Subcutaneous adipose tissue (tissue), 4 donors: Measurements from ENCODE around the gene IPO13. TPM values are rescaled to one million over a fixed set of nuclear protein-coding genes. Genes with fewer than 3 reads are reported as not detected.

ENCODE experiments used
- total RNA-seq, 4 donors: library from RNA; depleted of rRNA; stranded (reverse); fragments of >200 nt; gene quantifications; one replicate each; pipeline ENCODE4 v1.1.0, GENCODE V29; 2016
- TF ChIP-seq, protein P1 (sequence below): fragments of 450-650 bp; IDR thresholded peaks from one replicate; pipeline ENCODE4 v1.5.1; 2016; ENCODE audit warnings: low read depth, mild to moderate bottlenecking, control low read depth, antibody characterized with exemption, moderate library complexity

The IPO13 gene
- total RNA-seq, 4 donors from 2014 or later: 17.4 to 18.2 (median 17.8) TPM

DNA sequence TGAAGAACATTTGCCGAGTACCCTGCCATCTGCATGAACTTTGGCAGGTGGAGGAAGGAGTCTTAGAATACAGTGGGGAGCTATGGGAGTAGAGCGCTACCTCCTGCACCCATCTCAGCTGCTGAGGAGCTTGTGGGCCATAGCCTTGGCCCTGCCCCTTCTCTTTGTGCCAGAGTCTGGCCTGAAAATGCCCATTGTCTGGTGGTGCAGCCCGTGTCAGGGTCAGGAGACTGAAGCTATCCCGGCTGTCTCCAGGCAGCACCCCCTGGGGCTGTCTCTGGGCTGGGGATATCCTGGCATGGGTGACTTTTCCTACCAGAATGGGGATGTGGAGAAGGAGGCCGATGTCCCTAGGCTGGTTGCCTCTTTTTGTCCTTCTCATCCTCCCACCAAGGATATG lies 7.3 kb downstream of the IPO13 start:
- TF ChIP-seq, protein P1, sequence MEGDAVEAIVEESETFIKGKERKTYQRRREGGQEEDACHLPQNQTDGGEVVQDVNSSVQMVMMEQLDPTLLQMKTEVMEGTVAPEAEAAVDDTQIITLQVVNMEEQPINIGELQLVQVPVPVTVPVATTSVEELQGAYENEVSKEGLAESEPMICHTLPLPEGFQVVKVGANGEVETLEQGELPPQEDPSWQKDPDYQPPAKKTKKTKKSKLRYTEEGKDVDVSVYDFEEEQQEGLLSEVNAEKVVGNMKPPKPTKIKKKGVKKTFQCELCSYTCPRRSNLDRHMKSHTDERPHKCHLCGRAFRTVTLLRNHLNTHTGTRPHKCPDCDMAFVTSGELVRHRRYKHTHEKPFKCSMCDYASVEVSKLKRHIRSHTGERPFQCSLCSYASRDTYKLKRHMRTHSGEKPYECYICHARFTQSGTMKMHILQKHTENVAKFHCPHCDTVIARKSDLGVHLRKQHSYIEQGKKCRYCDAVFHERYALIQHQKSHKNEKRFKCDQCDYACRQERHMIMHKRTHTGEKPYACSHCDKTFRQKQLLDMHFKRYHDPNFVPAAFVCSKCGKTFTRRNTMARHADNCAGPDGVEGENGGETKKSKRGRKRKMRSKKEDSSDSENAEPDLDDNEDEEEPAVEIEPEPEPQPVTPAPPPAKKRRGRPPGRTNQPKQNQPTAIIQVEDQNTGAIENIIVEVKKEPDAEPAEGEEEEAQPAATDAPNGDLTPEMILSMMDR: no peak

DNA sequence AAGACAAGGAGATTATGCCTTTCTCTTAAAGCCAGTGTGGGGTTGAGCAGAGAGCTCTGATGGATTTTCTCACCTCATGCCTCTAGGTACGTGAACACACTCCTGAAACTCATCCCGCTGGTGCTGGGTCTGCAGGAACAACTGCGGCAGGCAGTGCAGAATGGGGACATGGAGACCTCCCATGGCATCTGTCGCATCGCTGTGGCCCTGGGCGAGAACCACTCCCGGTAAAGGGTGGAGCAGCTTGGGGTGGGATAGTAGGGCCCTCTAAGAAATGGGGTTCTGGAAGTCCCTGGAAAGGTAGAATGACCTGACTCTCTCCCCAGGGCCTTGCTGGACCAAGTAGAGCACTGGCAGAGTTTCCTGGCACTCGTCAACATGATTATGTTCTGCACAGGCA lies 9.5 kb downstream of the IPO13 start:
- TF ChIP-seq, protein P1: no peak

DNA sequence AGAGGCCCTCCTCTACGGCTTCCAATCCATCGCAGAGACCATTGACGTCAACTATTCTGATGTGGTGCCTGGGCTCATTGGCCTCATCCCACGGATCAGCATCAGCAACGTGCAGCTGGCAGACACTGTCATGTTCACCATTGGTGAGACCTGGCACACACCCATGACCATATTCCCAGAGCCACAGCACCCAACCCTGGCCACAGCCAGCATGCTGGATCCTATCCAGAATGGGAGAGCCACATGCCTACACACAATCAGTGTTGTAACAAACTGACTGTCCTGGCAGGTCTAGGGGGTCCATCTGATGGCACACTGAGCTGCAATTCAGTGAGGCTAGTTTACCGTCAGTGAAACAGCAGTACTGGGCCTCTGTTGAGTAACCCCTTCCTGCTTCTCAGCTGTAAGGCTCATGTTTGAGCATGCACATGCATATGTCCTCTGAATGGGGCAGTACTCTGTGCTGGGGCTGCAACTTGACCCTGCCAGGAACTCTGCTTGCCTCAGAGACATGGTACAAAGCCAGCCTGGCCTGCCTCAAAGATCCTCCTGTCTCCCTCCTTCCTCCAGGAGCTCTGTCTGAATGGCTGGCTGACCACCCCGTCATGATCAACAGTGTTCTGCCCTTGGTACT lies 10.8 kb downstream of the IPO13 start:
- TF ChIP-seq, protein P1: no peak

DNA sequence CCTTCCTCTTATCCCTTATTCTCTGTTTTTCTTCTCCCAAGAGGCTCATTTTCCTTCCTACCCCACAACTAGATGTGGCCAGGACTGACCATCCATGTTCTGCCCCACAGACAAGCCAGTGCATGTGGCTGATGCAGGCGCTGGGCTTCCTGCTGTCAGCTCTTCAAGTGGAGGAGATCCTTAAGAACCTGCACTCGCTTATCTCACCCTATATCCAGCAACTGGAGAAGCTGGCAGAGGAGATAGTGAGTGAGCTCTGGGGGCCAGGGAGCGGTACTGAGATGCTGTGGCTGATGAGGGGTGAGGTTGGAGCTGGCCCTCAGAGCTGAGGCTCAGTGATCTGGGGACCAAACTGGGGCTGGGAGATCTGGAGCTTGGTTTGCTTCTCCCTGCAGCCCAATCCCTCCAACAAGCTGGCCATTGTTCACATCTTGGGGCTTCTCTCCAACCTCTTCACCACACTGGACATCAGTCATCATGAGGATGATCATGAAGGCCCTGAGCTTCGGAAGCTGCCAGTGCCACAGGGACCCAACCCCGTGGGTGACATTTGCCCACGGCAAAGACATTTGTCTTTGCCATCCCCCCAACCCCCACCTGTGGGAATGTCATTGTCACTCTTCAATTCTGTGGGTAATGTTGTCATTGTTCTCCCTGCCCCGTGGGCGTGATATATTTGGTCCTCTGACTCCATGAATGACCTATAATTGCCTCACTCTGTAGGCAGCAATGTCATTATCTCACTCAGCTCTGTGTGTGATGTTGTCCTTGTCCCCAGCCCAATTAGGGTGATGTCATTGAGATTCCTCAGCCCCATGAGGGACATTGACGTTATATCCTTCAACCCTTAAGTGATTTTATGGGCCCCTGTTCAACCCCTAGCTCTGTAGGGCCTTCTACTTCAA lies 11.9 kb downstream of the IPO13 start:
- TF ChIP-seq, protein P1: no peak

DNA sequence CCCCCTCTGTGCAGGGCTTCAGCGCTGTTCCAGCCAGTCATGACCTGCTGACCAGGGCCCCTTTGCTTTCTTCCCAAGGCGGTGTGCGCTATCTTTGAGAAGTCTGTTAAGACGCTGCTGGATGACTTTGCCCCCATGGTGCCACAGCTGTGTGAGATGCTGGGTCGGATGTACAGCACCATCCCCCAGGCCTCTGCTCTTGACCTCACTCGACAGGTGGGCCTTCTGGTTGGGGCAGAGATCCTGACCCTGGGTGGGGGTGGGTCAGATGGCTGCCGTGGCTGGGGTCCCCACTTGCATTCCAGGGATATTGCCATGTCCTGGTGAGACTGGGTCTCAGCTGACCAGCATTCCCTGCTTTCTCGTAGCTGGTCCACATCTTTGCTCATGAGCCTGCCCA lies 14.0 kb downstream of the IPO13 start:
- TF ChIP-seq, protein P1: no peak

DNA sequence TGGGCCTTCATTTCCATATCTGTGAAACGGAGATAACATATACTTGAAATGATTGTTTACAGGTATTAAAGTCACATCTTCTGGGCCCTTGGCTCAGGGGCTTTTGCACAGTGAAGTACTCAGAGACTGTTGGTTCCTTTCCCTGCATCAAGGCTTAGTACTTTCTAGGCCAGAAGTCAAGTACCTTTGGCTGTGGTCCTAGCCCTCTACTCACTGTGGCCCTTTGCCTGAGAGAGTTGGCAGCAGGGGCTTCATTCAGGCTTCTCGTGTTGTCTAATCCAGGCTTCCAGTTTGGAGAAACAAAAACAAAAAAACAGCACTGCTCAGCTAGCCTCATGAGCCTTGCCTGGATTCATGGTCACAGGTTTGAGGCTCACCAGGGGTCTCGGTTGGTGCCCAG lies 14.9 kb downstream of the IPO13 start:
- TF ChIP-seq, protein P1: no peak

DNA sequence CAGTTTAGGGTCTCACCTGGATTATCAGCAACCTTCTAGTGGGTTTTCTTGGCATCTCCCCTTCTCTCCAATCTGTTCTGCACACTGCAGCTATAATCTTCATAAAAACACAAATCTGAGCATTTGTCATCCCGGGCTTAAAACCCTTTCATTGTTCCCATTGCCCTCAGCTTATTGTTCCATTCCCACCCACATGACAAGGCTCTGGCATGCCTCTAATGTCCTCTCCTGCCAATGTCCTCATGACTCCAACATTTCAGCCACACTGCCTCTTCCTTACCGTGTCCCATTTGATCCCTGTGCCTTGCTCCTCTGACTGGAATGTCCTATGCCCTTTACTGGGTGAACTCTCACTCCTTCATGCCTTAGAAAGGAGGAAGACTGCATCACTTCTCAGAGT lies 15.6 kb downstream of the IPO13 start:
- TF ChIP-seq, protein P1: no peak
